ENCODE results near the gene XPR1.

Gene XPR1

GRCh38 chr1:180930687-180931086 is 298.9 kb downstream of the XPR1 start:
- H3F3A ChIP-seq (ENCODE audit: control insufficient read depth, insufficient read depth) = no peaks in the 10 kb centered on the region
- H3K27me3 ChIP-seq (ENCODE audit: control insufficient read depth, low read length) = no peaks in the 10 kb centered on the region
- TF ChIP-seq CTCF (IDR thresholded peaks at IDR 0.05; ENCODE audit: low read depth, low read length, poor library complexity, severe bottlenecking) (no peak), EZH2phosphoT487 (IDR thresholded peaks at IDR 0.05; ENCODE audit: borderline replicate concordance, low read length) (no peak)
- H3K4me1 ChIP-seq (ENCODE audit: control insufficient read depth, low read length) = peaks cover 26% of the 10 kb centered on the region
- H4K20me1 ChIP-seq (ENCODE audit: control insufficient read depth, insufficient read depth, low read depth, low read length) = no peaks in the 10 kb centered on the region
- no peaks in the 10 kb centered on the region for H3K79me2 ChIP-seq (ENCODE audit: control insufficient read depth, low read length)
- no peak overlapping the region for H3K4me2 ChIP-seq (ENCODE audit: low read length)
- no peaks in the 10 kb centered on the region for H3K36me3 ChIP-seq (ENCODE audit: control insufficient read depth, low read length)
- H3K9me3 ChIP-seq (ENCODE audit: control insufficient read depth, insufficient read depth, low read length) = no peaks in the 10 kb centered on the region
- no peak overlapping the region for H3K27ac ChIP-seq (ENCODE audit: low read depth, low read length)
- no peaks in the 10 kb centered on the region for H3K9me2 ChIP-seq (replicated peaks; ENCODE audit: control insufficient read depth, low read length)
- H3K4me3 ChIP-seq (ENCODE audit: low read length) = no peak overlapping the region

- TF ChIP-seq EZH2phosphoT487 (IDR thresholded peaks at IDR 0.05; ENCODE audit: borderline replicate concordance, low read length) (no peak), CTCF (IDR thresholded peaks at IDR 0.05; ENCODE audit: low read depth, low read length, poor library complexity, severe bottlenecking) (no peak)
- H3K9me3 ChIP-seq (ENCODE audit: control insufficient read depth, insufficient read depth, low read length) = no peaks in the 10 kb centered on the region
- no peaks in the 10 kb centered on the region for H3K9me2 ChIP-seq (replicated peaks; ENCODE audit: control insufficient read depth, low read length)
- no peaks in the 10 kb centered on the region for H3K36me3 ChIP-seq (ENCODE audit: control insufficient read depth, low read length)
- H3K27me3 ChIP-seq (ENCODE audit: control insufficient read depth, low read length) = no peaks in the 10 kb centered on the region
- H3K27ac ChIP-seq (ENCODE audit: low read depth, low read length) = no peak overlapping the region
- no peaks in the 10 kb centered on the region for H3K79me2 ChIP-seq (ENCODE audit: control insufficient read depth, low read length)
- no peak overlapping the region for H3K4me3 ChIP-seq (ENCODE audit: low read length)
- H3F3A ChIP-seq (ENCODE audit: control insufficient read depth, insufficient read depth) = no peaks in the 10 kb centered on the region
- no peaks in the 10 kb centered on the region for H4K20me1 ChIP-seq (ENCODE audit: control insufficient read depth, insufficient read depth, low read depth, low read length)
- H3K4me2 ChIP-seq (ENCODE audit: low read length) = no peak overlapping the region
- peaks cover 26% of the 10 kb centered on the region for H3K4me1 ChIP-seq (ENCODE audit: control insufficient read depth, low read length)
Measured at GRCh38 chr1:180931529-180931928, 299.7 kb downstream of the XPR1 start.

GRCh38 chr1:180932378-180932777 is 300.6 kb downstream of the XPR1 start:
- H3K9me2 ChIP-seq (replicated peaks; ENCODE audit: control insufficient read depth, low read length) = no peaks in the 10 kb centered on the region
- H4K20me1 ChIP-seq (ENCODE audit: control insufficient read depth, insufficient read depth, low read depth, low read length) = peaks cover 3% of the 10 kb centered on the region; the same call in 1 of the 2 replicates
- no peaks in the 10 kb centered on the region for H3K36me3 ChIP-seq (ENCODE audit: control insufficient read depth, low read length)
- no peak overlapping the region for H3K4me3 ChIP-seq (ENCODE audit: low read length)
- no peaks in the 10 kb centered on the region for H3K79me2 ChIP-seq (ENCODE audit: control insufficient read depth, low read length)
- H3F3A ChIP-seq (ENCODE audit: control insufficient read depth, insufficient read depth) = no peaks in the 10 kb centered on the region
- peaks cover 22% of the 10 kb centered on the region for H3K4me1 ChIP-seq (ENCODE audit: control insufficient read depth, low read length)
- H3K27ac ChIP-seq (ENCODE audit: low read depth, low read length) = no peak overlapping the region
- H3K27me3 ChIP-seq (ENCODE audit: control insufficient read depth, low read length) = no peaks in the 10 kb centered on the region
- H3K9me3 ChIP-seq (ENCODE audit: control insufficient read depth, insufficient read depth, low read length) = no peaks in the 10 kb centered on the region
- TF ChIP-seq CTCF (IDR thresholded peaks at IDR 0.05; ENCODE audit: low read depth, low read length, poor library complexity, severe bottlenecking) (no peak), EZH2phosphoT487 (IDR thresholded peaks at IDR 0.05; ENCODE audit: borderline replicate concordance, low read length) (no peak)
- H3K4me2 ChIP-seq (ENCODE audit: low read length) = no peak overlapping the region

All from DOHH2 (cell line).